WTC11 (cell line): ENCODE results near the gene PTPN7.

Source experiments
- ATF1 ChIP-seq: sonication (generic); formaldehyde crosslinking; IDR thresholded peaks from 2 replicates; pipeline ENCODE4 v1.8.1; 2023; ENCODE audit warnings: mild to moderate bottlenecking, moderate library complexity, missing genetic modification reagents
- CREB1 ChIP-seq: sonication (generic); formaldehyde crosslinking; IDR thresholded peaks from 2 replicates; pipeline ENCODE4 v1.8.0; 2023; ENCODE audit warnings: mild to moderate bottlenecking, missing genetic modification reagents
- CTCF ChIP-seq: fragments of 200-600 bp; IDR thresholded peaks from 2 replicates; pipeline ENCODE4 v1.8.0; 2022; ENCODE audit warnings: antibody characterized with exemption
- ESRRA ChIP-seq: sonication (generic); formaldehyde crosslinking; IDR thresholded peaks from 2 replicates; pipeline ENCODE4 v1.8.1; 2022; ENCODE audit warnings: mild to moderate bottlenecking, missing genetic modification reagents, borderline replicate concordance
- MYBL2 ChIP-seq: sonication (generic); formaldehyde crosslinking; IDR thresholded peaks from 2 replicates; pipeline ENCODE4 v1.8.1; 2023; ENCODE audit warnings: mild to moderate bottlenecking, moderate library complexity, missing genetic modification reagents
- NFYB ChIP-seq: sonication (generic); formaldehyde crosslinking; conservative IDR thresholded peaks from 2 replicates; pipeline ENCODE4 v1.8.0; 2022; ENCODE audit warnings: low read depth, missing genetic modification reagents
- NR2C2 ChIP-seq: sonication (generic); formaldehyde crosslinking; IDR thresholded peaks from 2 replicates; pipeline ENCODE4 v1.8.0; 2022; ENCODE audit warnings: mild to moderate bottlenecking, missing genetic modification reagents
- NR3C1 ChIP-seq: sonication (generic); formaldehyde crosslinking; conservative IDR thresholded peaks from 2 replicates; pipeline ENCODE4 v1.8.1; 2023; ENCODE audit warnings: low read depth, mild to moderate bottlenecking, missing genetic modification reagents
- SMAD3 ChIP-seq: sonication (generic); formaldehyde crosslinking; IDR thresholded peaks from 2 replicates; pipeline ENCODE4 v1.8.0; 2022; ENCODE audit warnings: missing genetic modification reagents, mild to moderate bottlenecking, borderline replicate concordance
- TEAD4 ChIP-seq: sonication (generic); formaldehyde crosslinking; IDR thresholded peaks from 2 replicates; pipeline ENCODE4 v1.8.0; 2022; ENCODE audit warnings: mild to moderate bottlenecking, missing genetic modification reagents
- ZNF263 ChIP-seq: sonication (generic); formaldehyde crosslinking; IDR thresholded peaks from 2 replicates; pipeline ENCODE4 v1.8.1; 2022; ENCODE audit warnings: low read depth, mild to moderate bottlenecking, moderate library complexity, missing genetic modification reagents
- TF ChIP-seq, protein P1 (sequence below): sonication (generic); formaldehyde crosslinking; IDR thresholded peaks from 2 replicates; pipeline ENCODE4 v1.8.0; 2022; ENCODE audit warnings: mild to moderate bottlenecking, missing genetic modification reagents

- TF ChIP-seq NR2C2 (CRISPR knock-in tag) = no peak
- TF ChIP-seq ESRRA (CRISPR knock-in tag) = no peak
- TF ChIP-seq ATF1 (CRISPR knock-in tag) = no peak
- TF ChIP-seq CTCF = no peak
- no peak for TF ChIP-seq MYBL2 (CRISPR knock-in tag)
- TF ChIP-seq CREB1 (CRISPR knock-in tag) = no peak
- TF ChIP-seq NFYB = no peak
- TF ChIP-seq NR3C1 (CRISPR knock-in tag) = no peak
- TF ChIP-seq, protein P1, sequence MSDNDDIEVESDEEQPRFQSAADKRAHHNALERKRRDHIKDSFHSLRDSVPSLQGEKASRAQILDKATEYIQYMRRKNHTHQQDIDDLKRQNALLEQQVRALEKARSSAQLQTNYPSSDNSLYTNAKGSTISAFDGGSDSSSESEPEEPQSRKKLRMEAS = no peak
- TF ChIP-seq SMAD3 (CRISPR knock-in tag) = no peak
- TF ChIP-seq TEAD4 (CRISPR knock-in tag) = no peak
- TF ChIP-seq ZNF263 (CRISPR knock-in tag) = no peak
These were observed 12.0 kb downstream of the PTPN7 start for GRCh38 chr1:202148391-202148790.
